ENCODE measurements around the gene AKR1E2.

Gene AKR1E2

DNA sequence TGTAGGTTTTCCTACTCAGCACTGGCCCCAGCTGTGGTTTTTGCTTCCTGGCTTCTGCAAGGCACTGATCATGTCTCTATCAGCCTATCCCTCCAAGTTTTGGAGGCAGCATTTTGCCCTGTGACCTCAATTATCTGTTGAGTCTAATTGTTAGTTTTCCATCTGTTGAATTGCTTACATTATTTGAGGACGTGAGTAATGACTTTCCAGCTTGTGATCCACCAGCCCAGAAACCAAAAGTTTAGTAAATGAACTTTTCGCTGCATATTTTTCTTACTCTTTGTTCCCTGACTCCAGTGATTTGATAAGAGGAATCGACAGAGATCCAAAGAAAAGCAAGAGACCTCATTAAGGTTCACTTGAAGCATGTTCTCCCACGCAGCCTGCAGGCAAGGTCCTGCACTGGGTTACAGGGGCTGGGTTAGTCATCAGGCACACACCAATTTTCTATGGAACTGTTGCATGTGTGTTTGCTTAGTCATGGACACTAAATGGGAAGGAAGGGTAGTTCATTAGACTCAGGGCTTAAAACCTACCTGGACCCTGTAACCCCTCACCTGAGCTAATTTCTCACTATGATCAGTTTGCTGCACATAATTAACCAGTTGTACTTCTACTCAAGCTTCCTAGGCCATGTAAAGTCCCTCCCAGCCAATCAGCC, 57.2 kb downstream of the AKR1E2 start:
- Histone ChIP-seq H3K9ac (ENCODE audit: low read depth, low read length) (no peak overlapping the region), H3K9me3 (ENCODE audit: insufficient read depth, low read depth, low read length) (no peaks in the 10 kb centered on the region), H3K4me1 (ENCODE audit: insufficient read depth, low read length) (no peaks in the 10 kb centered on the region), H3K4me3 (ENCODE audit: low read length) (no peak overlapping the region), H3K27ac (ENCODE audit: low read length) (no peak overlapping the region), H3K27me3 (ENCODE audit: insufficient read depth, low read length) (no peaks in the 10 kb centered on the region), H3K36me3 (ENCODE audit: insufficient read depth, low read depth, low read length) (no peaks in the 10 kb centered on the region)

DNA sequence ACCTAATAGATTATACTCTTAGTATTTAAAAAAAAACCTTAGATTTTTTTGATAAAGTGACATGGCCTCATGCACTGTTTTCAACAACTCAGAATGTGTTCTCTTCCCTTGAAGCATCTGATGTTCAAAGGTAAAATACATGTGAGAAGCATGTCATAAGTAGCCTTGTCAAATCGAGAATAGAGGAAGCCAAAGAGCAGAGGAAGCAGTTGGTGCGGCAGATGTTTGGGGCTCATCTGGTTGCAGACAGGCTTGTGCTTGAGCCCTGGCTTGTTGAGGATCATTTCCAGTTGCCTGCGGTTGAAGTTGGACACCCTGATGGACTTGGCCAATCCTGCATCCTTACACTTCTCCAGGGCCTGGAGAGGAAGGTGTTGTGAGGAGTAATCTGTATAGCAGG, 59.2 kb downstream of the AKR1E2 start:
- Histone ChIP-seq H3K9me3 (ENCODE audit: insufficient read depth, low read depth, low read length) (no peaks in the 10 kb centered on the region), H3K4me1 (ENCODE audit: insufficient read depth, low read length) (no peaks in the 10 kb centered on the region), H3K36me3 (ENCODE audit: insufficient read depth, low read depth, low read length) (no peaks in the 10 kb centered on the region), H3K27me3 (ENCODE audit: insufficient read depth, low read length) (no peaks in the 10 kb centered on the region), H3K27ac (ENCODE audit: low read length) (no peak overlapping the region), H3K4me3 (ENCODE audit: low read length) (no peak overlapping the region), H3K9ac (ENCODE audit: low read depth, low read length) (no peak overlapping the region)

DNA sequence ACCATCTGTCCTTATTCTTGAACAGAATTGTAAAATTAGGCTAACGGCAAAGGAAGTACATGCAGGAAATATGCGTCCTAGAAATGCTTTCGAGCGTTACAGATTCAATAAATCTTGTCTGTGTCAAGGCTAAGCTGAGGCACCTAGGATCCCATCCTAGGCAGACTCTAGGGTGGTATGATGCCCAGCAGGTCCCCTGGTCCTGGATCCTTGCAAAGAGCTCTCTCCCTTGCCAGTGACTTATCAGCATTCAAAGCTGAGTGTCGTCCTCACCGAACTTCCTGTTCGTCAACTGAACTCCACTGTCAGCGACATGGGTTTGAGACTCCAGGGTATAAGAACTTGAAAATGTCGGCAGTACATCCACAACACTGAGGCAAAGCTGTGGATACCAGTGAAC, 61.5 kb downstream of the AKR1E2 start:
- H3K36me3 ChIP-seq (ENCODE audit: insufficient read depth, low read depth, low read length), result no peaks in the 10 kb centered on the region
- H3K9me3 ChIP-seq (ENCODE audit: insufficient read depth, low read depth, low read length), result no peaks in the 10 kb centered on the region
- H3K27me3 ChIP-seq (ENCODE audit: insufficient read depth, low read length), result no peaks in the 10 kb centered on the region
- no peak overlapping the region for H3K27ac ChIP-seq (ENCODE audit: low read length)
- H3K4me3 ChIP-seq (ENCODE audit: low read length), result no peak overlapping the region
- H3K4me1 ChIP-seq (ENCODE audit: insufficient read depth, low read length), result no peaks in the 10 kb centered on the region
- H3K9ac ChIP-seq (ENCODE audit: low read depth, low read length), result no peak overlapping the region

DNA sequence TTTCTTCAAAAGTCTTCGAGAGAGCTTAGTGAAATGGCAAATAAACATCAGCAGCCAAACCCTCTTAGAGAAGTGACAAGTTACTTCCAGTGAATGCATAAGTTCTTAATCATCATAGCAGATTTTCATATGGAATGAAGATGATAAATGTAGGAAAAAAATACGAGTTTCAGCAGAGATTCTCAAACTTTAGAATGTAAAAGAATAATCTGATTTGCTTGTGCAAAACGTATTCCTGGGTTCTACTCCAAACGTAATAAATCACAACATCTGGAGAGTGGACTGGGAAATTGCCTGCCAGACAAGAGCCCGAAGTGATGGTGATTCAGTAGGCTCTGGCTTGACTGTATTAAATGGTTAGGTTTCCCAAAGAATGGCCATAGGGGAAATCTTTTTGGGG, 62.2 kb downstream of the AKR1E2 start:
- no peaks in the 10 kb centered on the region for H3K9me3 ChIP-seq (ENCODE audit: insufficient read depth, low read depth, low read length)
- no peaks in the 10 kb centered on the region for H3K36me3 ChIP-seq (ENCODE audit: insufficient read depth, low read depth, low read length)
- no peaks in the 10 kb centered on the region for H3K27me3 ChIP-seq (ENCODE audit: insufficient read depth, low read length)
- H3K4me1 ChIP-seq (ENCODE audit: insufficient read depth, low read length), result no peaks in the 10 kb centered on the region
- no peak overlapping the region for H3K27ac ChIP-seq (ENCODE audit: low read length)
- no peak overlapping the region for H3K4me3 ChIP-seq (ENCODE audit: low read length)
- no peak overlapping the region for H3K9ac ChIP-seq (ENCODE audit: low read depth, low read length)

DNA sequence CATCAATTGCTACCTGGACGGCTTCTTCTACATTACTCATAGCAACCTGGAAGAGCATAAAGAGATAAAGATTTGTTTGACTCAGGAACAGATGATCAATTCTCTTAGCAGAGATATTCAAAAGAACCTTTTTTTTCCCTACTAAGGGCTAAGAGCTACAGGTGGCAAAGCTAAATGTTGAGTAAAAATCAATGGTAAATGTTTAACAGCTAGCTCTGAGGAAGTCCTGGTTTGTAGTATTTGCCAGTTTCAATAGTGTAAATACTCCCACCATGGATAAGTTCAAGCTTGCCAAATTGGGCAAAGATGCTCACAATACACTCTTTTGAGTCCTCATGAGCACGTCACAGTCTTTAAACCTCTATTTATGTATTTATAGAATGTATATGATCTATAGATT, 64.0 kb downstream of the AKR1E2 start:
- H3K9me3 ChIP-seq (ENCODE audit: insufficient read depth, low read depth, low read length), result no peaks in the 10 kb centered on the region
- no peak overlapping the region for H3K27ac ChIP-seq (ENCODE audit: low read length)
- H3K4me1 ChIP-seq (ENCODE audit: insufficient read depth, low read length), result no peaks in the 10 kb centered on the region
- no peaks in the 10 kb centered on the region for H3K27me3 ChIP-seq (ENCODE audit: insufficient read depth, low read length)
- H3K36me3 ChIP-seq (ENCODE audit: insufficient read depth, low read depth, low read length), result no peaks in the 10 kb centered on the region
- no peak overlapping the region for H3K9ac ChIP-seq (ENCODE audit: low read depth, low read length)
- H3K4me3 ChIP-seq (ENCODE audit: low read length), result no peak overlapping the region

- H3K27me3 ChIP-seq (ENCODE audit: insufficient read depth, low read length), result no peaks in the 10 kb centered on the region
- H3K4me1 ChIP-seq (ENCODE audit: insufficient read depth, low read length), result no peaks in the 10 kb centered on the region
- no peaks in the 10 kb centered on the region for H3K9me3 ChIP-seq (ENCODE audit: insufficient read depth, low read depth, low read length)
- H3K27ac ChIP-seq (ENCODE audit: low read length), result no peak overlapping the region
- H3K9ac ChIP-seq (ENCODE audit: low read depth, low read length), result no peak overlapping the region
- H3K36me3 ChIP-seq (ENCODE audit: insufficient read depth, low read depth, low read length), result no peaks in the 10 kb centered on the region
- H3K4me3 ChIP-seq (ENCODE audit: low read length), result no peak overlapping the region
Observed at GRCh38 chr10:4892681-4893080, 66.7 kb downstream of the AKR1E2 start.

DNA sequence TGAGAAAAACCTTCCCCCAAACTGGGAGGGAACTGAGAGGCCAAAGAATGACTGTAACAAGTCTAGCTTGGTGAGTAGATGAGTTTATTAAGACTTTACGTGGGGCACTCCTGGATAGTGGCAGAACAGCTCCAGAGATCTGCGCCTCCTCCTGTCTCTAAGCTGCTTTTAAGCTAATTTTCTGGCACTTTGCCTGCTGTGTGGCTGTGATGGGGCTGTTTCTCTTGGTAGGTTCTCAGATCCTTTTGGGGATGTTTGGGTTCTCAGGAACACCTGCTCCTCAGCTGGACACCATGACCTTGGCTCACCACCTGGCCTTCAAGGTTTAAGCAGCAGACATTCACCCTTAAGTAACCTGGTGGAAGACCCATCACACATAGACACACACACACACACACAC, 68.3 kb downstream of the AKR1E2 start:
- H3K4me1 ChIP-seq (ENCODE audit: insufficient read depth, low read length), result no peaks in the 10 kb centered on the region
- H3K36me3 ChIP-seq (ENCODE audit: insufficient read depth, low read depth, low read length), result no peaks in the 10 kb centered on the region
- no peak overlapping the region for H3K4me3 ChIP-seq (ENCODE audit: low read length)
- no peaks in the 10 kb centered on the region for H3K27me3 ChIP-seq (ENCODE audit: insufficient read depth, low read length)
- H3K9me3 ChIP-seq (ENCODE audit: insufficient read depth, low read depth, low read length), result no peaks in the 10 kb centered on the region
- H3K9ac ChIP-seq (ENCODE audit: low read depth, low read length), result no peak overlapping the region
- H3K27ac ChIP-seq (ENCODE audit: low read length), result no peak overlapping the region

Data from iPS-20b (cell line).